ENCODE results near the gene IGFBP2. TPM values are rescaled to one million over a fixed set of nuclear protein-coding genes. Genes with fewer than 3 reads are reported as not detected.
A peak's percentile ranks its signal among the peaks of the same experiment; 100 is the strongest.

Gene IGFBP2
- polyA plus RNA-seq, 1 donor (not counting 4 experiments of a cell fraction or from before 2014, with no cell fraction given), result 10.2 TPM

- FAIRE-seq, result no peak
- dilution Hi-C loops (cut with MboI; ENCODE audit: extremely low pct_ligation_motif_present, low sequenced_read_pairs), result no loop called here
- Histone ChIP-seq H3K4me2 (ENCODE audit: control insufficient read depth, extremely low read depth, insufficient read depth, low read depth, low read length) (no peak overlapping the region), H3K27me3 (ENCODE audit: control insufficient read depth, extremely low read depth, insufficient read depth, low read length) (peaks cover 3% of the 10 kb centered on the region), H3K9ac (ENCODE audit: control insufficient read depth, extremely low read depth, insufficient read depth, low read length) (no peak overlapping the region), H3K4me3 (ENCODE audit: control insufficient read depth in 2 of 3, extremely low read depth in 1 of 3, insufficient read depth in 2 of 3, low read depth in 1 of 3, low read length in 3 of 3) (no peak overlapping the region), H3K36me3 (ENCODE audit: control insufficient read depth in 2 of 2, extremely low read depth in 1 of 2, insufficient read depth in 2 of 2, low read length in 2 of 2) (no peaks in the 10 kb centered on the region), H3K9me3 (ENCODE audit: control insufficient read depth, low read depth, low read length) (no peaks in the 10 kb centered on the region), H3K4me1 (ENCODE audit: control insufficient read depth, extremely low read depth, insufficient read depth, low read length) (peaks cover 36% of the 10 kb centered on the region), H3K79me2 (ENCODE audit: control insufficient read depth, insufficient read depth, low read length) (no peaks in the 10 kb centered on the region), H3K9me1 (ENCODE audit: control insufficient read depth, extremely low read depth, insufficient read depth, low read length) (peaks cover 4% of the 10 kb centered on the region), H2AFZ (ENCODE audit: control insufficient read depth, low read length) (no peak overlapping the region), H3K27ac (ENCODE audit: control insufficient read depth, insufficient read depth, low read length) (no peak overlapping the region), H4K20me1 (ENCODE audit: control insufficient read depth, extremely low read depth, insufficient read depth, low read length) (no peaks in the 10 kb centered on the region)
- TF ChIP-seq, protein P1, sequence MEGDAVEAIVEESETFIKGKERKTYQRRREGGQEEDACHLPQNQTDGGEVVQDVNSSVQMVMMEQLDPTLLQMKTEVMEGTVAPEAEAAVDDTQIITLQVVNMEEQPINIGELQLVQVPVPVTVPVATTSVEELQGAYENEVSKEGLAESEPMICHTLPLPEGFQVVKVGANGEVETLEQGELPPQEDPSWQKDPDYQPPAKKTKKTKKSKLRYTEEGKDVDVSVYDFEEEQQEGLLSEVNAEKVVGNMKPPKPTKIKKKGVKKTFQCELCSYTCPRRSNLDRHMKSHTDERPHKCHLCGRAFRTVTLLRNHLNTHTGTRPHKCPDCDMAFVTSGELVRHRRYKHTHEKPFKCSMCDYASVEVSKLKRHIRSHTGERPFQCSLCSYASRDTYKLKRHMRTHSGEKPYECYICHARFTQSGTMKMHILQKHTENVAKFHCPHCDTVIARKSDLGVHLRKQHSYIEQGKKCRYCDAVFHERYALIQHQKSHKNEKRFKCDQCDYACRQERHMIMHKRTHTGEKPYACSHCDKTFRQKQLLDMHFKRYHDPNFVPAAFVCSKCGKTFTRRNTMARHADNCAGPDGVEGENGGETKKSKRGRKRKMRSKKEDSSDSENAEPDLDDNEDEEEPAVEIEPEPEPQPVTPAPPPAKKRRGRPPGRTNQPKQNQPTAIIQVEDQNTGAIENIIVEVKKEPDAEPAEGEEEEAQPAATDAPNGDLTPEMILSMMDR (optimal IDR thresholded peaks at IDR 0.05 in 1 of 3, IDR thresholded peaks at IDR 0.05 in 1 of 3, conservative IDR thresholded peaks at IDR 0.05 in 1 of 3; ENCODE audit: extremely low read depth in 1 of 3, insufficient read depth in 2 of 3, low read length in 3 of 3), result no peak
- TF ChIP-seq EZH2 (IDR thresholded peaks at IDR 0.05; ENCODE audit: low read length), result no peak
- DNase-seq (ENCODE audit: low read depth, low spot score), result no peak
These were observed 30.6 kb downstream of the IGFBP2 start for GRCh38 chr2:216663846-216664245.

- Histone ChIP-seq H3K79me2 (ENCODE audit: control insufficient read depth, insufficient read depth, low read length) (no peaks in the 10 kb centered on the region), H3K27me3 (ENCODE audit: control insufficient read depth, extremely low read depth, insufficient read depth, low read length) (peaks cover 3% of the 10 kb centered on the region), H2AFZ (ENCODE audit: control insufficient read depth, low read length) (no peak overlapping the region), H3K9me1 (ENCODE audit: control insufficient read depth, extremely low read depth, insufficient read depth, low read length) (peaks cover 4% of the 10 kb centered on the region), H3K4me1 (ENCODE audit: control insufficient read depth, extremely low read depth, insufficient read depth, low read length) (peaks cover 29% of the 10 kb centered on the region), H3K27ac (ENCODE audit: control insufficient read depth, insufficient read depth, low read length) (no peak overlapping the region), H4K20me1 (ENCODE audit: control insufficient read depth, extremely low read depth, insufficient read depth, low read length) (no peaks in the 10 kb centered on the region), H3K4me2 (ENCODE audit: control insufficient read depth, extremely low read depth, insufficient read depth, low read depth, low read length) (peak overlapping the region; percentile 89), H3K4me3 (ENCODE audit: control insufficient read depth in 2 of 3, extremely low read depth in 1 of 3, insufficient read depth in 2 of 3, low read depth in 1 of 3, low read length in 3 of 3) (peak overlapping the region in 1 of 3 experiments; percentile 26), H3K9me3 (ENCODE audit: control insufficient read depth, low read depth, low read length) (no peaks in the 10 kb centered on the region), H3K36me3 (ENCODE audit: control insufficient read depth in 2 of 2, extremely low read depth in 1 of 2, insufficient read depth in 2 of 2, low read length in 2 of 2) (no peaks in the 10 kb centered on the region), H3K9ac (ENCODE audit: control insufficient read depth, extremely low read depth, insufficient read depth, low read length) (no peak overlapping the region)
- TF ChIP-seq, protein P1 (optimal IDR thresholded peaks at IDR 0.05 in 1 of 3, IDR thresholded peaks at IDR 0.05 in 1 of 3, conservative IDR thresholded peaks at IDR 0.05 in 1 of 3; ENCODE audit: extremely low read depth in 1 of 3, insufficient read depth in 2 of 3, low read length in 3 of 3), result peak; percentile 13 to 65 (median 25)
- no peak for TF ChIP-seq EZH2 (IDR thresholded peaks at IDR 0.05; ENCODE audit: low read length)
- dilution Hi-C loops (cut with MboI; ENCODE audit: extremely low pct_ligation_motif_present, low sequenced_read_pairs), result no loop called here
- FAIRE-seq, result peak; percentile 23
- no peak for DNase-seq (ENCODE audit: low read depth, low spot score)
These were observed 31.4 kb downstream of the IGFBP2 start for GRCh38 chr2:216664593-216665034.

All from keratinocyte (primary cell).